22Rv1 (cell line): ENCODE results near the gene AKAP8L.

Experiments
- H3K27ac ChIP-seq: fragments of 450-650 bp; 2 replicates; pipeline ENCODE4 v1.5.1; 2017
- ZFX ChIP-seq: fragments of 450-650 bp; IDR thresholded peaks from 2 replicates; pipeline ENCODE4 v1.6.1; 2017; ENCODE audit warnings: antibody characterized with exemption, borderline replicate concordance
- TF ChIP-seq, protein P1 (sequence below): fragments of 450-650 bp; IDR thresholded peaks from 2 replicates; pipeline ENCODE4 v1.5.1; 2017; ENCODE audit warnings: mild to moderate bottlenecking

Gene AKAP8L

DNA sequence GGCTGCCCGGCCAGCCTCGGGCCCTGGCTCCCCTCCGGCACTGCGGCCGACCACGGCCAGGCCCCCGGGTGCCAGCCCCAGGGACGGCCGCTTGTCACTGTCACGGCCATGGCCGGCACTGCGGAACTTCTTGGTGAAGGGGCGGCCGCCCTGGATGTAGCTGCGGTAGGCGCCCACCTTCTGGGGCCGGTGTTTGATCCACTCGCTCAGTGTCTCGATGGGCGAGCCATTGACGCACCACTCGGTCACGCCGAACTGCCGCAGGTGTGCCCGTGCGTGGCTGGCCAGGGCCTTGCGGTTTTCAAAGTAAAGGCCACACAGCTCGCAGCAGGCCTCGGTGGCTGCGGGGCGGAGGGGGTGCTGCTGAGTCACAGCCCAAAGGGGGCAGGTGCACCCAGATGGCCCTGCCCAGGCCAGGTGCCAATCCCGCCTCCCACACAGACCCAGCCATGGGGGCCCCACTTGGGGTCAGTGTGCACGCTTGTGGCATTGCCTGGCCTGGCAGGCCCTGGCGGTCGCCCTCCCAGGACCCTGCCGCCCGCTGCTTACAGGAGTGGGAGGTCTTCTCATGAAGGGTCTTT, 6.0 kb upstream of the AKAP8L start:
- TF ChIP-seq, protein P1, sequence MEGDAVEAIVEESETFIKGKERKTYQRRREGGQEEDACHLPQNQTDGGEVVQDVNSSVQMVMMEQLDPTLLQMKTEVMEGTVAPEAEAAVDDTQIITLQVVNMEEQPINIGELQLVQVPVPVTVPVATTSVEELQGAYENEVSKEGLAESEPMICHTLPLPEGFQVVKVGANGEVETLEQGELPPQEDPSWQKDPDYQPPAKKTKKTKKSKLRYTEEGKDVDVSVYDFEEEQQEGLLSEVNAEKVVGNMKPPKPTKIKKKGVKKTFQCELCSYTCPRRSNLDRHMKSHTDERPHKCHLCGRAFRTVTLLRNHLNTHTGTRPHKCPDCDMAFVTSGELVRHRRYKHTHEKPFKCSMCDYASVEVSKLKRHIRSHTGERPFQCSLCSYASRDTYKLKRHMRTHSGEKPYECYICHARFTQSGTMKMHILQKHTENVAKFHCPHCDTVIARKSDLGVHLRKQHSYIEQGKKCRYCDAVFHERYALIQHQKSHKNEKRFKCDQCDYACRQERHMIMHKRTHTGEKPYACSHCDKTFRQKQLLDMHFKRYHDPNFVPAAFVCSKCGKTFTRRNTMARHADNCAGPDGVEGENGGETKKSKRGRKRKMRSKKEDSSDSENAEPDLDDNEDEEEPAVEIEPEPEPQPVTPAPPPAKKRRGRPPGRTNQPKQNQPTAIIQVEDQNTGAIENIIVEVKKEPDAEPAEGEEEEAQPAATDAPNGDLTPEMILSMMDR: no peak
- no peak for TF ChIP-seq ZFX
- no peak overlapping the region for H3K27ac ChIP-seq

GRCh38 chr19:15424121-15424520, 5.3 kb upstream of the AKAP8L start:
- H3K27ac ChIP-seq: no peak overlapping the region
- TF ChIP-seq ZFX: no peak
- TF ChIP-seq, protein P1: no peak

GRCh38 chr19:15423130-15423529, 4.3 kb upstream of the AKAP8L start:
- TF ChIP-seq ZFX: no peak
- TF ChIP-seq, protein P1: no peak
- H3K27ac ChIP-seq: no peak overlapping the region

DNA sequence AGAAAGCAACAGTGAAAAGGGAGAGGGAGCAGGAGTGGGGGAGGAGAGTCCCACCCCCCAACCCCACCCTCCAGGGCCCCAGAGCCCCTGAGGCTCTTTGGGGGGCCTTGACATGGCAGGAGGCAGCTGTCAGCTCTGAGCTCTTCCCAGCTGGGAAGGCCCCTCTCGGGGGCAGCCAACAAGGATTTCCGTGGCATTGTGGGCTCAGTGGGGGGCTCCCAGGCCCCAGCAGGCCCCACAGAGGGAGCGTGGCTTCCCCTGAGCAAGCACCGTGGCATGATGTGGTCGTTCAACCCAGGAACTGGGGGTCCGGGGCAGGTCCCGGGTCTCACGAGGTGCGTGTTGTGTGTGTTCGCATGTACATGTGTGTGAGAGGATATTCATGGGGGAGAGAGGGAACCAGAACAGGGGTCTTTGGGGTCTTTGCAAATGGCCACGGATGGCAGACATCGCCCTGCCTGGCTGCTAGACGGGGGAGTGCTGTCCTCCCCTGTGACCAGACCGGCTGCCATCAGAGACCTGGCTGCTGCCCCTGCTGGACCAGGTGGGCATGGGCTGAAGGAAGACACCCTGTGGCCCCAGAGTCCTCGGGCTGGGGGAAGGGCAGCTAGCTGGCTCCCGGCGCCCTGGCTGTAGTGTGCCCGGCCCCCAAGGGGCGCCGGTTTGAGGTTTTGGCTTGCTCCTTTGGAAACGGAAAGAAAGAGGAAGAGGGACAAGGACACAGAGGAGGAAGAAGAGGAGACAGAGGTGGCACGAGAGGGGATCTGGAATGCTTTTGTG, 3.7 kb upstream of the AKAP8L start:
- H3K27ac ChIP-seq: no peak overlapping the region
- TF ChIP-seq, protein P1: no peak
- TF ChIP-seq ZFX: no peak

DNA sequence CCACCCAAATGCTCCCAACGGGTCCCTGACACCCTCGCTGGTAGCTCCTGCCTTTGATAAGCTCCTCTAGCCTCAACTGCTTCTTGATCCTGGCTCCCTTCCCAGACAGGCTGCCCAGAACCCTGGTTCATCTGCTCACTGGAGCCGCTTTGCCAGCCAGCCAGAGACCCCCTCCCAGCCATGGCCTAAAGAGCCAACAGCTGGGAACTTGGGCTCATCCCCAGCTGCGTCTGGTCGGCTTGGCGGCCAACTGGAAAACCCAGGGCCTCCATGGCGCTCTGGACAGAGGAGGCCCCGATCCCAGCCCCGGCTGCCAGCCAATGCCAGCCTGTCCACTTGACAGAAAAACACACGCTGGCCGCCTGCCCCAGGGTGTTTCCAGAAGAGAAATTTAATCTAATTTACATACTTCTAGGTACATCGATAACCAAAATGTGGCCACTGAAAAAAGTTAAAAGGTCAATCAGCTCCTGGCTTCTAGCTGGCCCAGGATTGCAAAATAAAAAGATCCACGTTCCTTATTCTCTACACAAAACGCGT, 3.0 kb upstream of the AKAP8L start:
- TF ChIP-seq, protein P1: no peak
- no peak for TF ChIP-seq ZFX
- no peak overlapping the region for H3K27ac ChIP-seq

- TF ChIP-seq, protein P1: no peak
- TF ChIP-seq ZFX: no peak
Measured at GRCh38 chr19:15421136-15421695, 2.4 kb upstream of the AKAP8L start.

DNA sequence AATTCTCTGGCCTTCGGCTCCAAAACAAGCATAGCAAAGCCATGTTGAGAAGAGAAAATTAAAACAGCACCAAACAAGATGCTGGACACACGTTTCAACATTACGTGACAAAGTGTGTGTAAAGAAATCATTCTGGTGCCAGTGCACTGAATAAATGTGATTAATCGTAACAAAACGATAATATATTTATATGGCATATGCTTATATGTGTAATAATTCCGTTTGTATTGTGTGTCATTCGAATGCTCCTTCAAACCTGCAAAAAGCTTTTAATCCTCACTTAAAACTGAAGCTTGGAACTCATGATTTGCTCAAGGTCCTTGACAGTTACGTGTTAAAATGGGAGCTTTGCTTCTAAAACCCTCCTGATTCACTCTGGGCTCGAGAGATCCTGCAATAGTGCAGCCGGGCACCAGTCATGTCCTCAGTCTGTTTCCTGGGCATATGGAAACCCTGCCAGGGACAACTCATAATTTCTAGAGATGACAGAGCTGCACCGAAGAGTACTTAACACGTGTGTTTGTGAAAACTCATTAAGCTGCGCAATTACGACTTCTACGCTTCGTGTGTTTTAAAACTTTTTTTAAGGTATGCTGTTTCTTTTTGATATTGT, 731 bp upstream of the AKAP8L start:
- no peak for TF ChIP-seq ZFX
- TF ChIP-seq, protein P1: peak; percentile 39
- peak overlapping the region; percentile 74 for H3K27ac ChIP-seq

More at GRCh38 chr19:15421136-15421695, 2.4 kb upstream of the AKAP8L start:
- no peak overlapping the region for H3K27ac ChIP-seq
